Activated gamma-delta T cell treated with Interleukin-2 at 50 U/mL for 16 hours (primary cell): ENCODE data around the gene CHST2.
A peak's percentile ranks its signal among the peaks of the same experiment; 100 is the strongest.

Experiments used
- DNase-seq: peaks from one replicate; pipeline ENCODE4 v3.0.0-alpha.2; 2020

CHST2 gene

GRCh38 chr3:143170074-143170473 lies 50.5 kb downstream of the CHST2 start:
- no peak for DNase-seq

GRCh38 chr3:143170676-143171075 lies 51.1 kb downstream of the CHST2 start:
- DNase-seq, result no peak

GRCh38 chr3:143171141-143171980 lies 51.8 kb downstream of the CHST2 start:
- DNase-seq, result peak; percentile 7

GRCh38 chr3:143172062-143172794 lies 52.7 kb downstream of the CHST2 start:
- no peak for DNase-seq

- no peak for DNase-seq
Measured at GRCh38 chr3:143172795-143173145, 53.2 kb downstream of the CHST2 start.

GRCh38 chr3:143173242-143173641 lies 53.7 kb downstream of the CHST2 start:
- no peak for DNase-seq
